OCI-LY3 (cell line): ENCODE results near the gene KLK11.

ENCODE experiments used
- EZH2phosphoT487 ChIP-seq: fragments of 200-600 bp; shearing (Covaris generic); IDR thresholded peaks from 2 replicates; pipeline ENCODE4 v1.6.1; 2018; ENCODE audit warnings: antibody characterized with exemption, mixed run types, low read depth
- TF ChIP-seq, protein P1 (sequence below): fragments of 200-600, 300-600 bp; sonication (generic); IDR thresholded peaks from 2 replicates; pipeline ENCODE4 v1.5.1; 2014; ENCODE audit warnings: antibody characterized with exemption, low read length, low read depth

DNA sequence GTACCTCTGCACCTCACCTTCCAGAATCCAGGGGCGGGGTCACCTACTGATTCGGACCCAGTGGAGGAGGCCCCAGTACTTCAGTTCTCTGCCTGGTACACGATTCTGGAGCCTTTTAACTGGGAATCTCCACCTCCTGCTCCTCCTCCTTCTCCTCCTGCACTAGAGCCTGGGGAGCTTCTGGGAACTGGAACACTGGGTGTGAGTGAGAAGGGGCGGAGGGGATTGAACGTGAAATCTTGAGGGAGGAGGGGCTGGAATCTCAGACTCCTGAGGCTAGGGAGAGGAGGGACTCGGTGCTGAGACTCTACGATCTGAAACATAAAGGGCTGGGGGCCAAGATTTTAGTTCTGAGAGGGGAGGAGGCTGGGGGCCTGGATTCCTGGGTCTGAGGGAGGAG, 24.9 kb downstream of the KLK11 start, which contains the start of gene KLK8:
- TF ChIP-seq, protein P1, sequence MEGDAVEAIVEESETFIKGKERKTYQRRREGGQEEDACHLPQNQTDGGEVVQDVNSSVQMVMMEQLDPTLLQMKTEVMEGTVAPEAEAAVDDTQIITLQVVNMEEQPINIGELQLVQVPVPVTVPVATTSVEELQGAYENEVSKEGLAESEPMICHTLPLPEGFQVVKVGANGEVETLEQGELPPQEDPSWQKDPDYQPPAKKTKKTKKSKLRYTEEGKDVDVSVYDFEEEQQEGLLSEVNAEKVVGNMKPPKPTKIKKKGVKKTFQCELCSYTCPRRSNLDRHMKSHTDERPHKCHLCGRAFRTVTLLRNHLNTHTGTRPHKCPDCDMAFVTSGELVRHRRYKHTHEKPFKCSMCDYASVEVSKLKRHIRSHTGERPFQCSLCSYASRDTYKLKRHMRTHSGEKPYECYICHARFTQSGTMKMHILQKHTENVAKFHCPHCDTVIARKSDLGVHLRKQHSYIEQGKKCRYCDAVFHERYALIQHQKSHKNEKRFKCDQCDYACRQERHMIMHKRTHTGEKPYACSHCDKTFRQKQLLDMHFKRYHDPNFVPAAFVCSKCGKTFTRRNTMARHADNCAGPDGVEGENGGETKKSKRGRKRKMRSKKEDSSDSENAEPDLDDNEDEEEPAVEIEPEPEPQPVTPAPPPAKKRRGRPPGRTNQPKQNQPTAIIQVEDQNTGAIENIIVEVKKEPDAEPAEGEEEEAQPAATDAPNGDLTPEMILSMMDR, result no peak
- no peak for TF ChIP-seq EZH2phosphoT487
